ENCODE data around the gene ABCD1. TPM values are rescaled to one million over a fixed set of nuclear protein-coding genes. Genes with fewer than 3 reads are reported as not detected.

The ABCD1 gene
- total RNA-seq, 1 experiment from 2014 or later, result 9.1 TPM

DNA sequence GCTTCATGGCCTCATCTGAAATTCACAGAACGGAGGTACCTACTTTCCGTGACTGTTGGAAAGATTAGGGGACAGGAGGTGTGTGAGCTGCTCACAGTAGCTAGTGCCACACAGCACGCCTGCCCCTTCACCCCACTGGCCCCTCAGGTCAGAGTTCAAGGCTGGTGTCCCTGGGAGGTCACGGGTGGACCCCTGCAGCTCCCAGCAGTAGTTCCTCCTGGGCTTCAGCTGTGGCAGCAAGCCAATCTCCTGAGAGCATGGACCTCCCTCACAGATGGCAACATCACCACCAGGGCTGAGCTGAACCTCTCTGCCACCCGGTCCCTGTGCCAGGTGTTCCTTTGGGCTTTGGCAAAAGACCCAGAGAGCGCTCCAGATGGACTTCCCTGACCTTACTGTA, 67.7 kb downstream of the ABCD1 start:
- POLR2A ChIA-PET, result no interaction called here
- CTCF ChIA-PET, result no interaction called here
- Mint-ChIP-seq H3K4me1 (peaks cover 12% of the 10 kb centered on the region), H3K4me3 (no peak overlapping the region), H3K36me3 (peaks cover 4% of the 10 kb centered on the region; the same call in 1 of the 2 replicates), H3K9me3 (no peaks in the 10 kb centered on the region), H3K27me3 (ENCODE audit: low read depth) (no peaks in the 10 kb centered on the region), H3K27ac (no peak overlapping the region)
- DNase-seq (ENCODE audit: low spot score) (no peak), ATAC-seq (no peak)
- TF ChIP-seq, protein P1, sequence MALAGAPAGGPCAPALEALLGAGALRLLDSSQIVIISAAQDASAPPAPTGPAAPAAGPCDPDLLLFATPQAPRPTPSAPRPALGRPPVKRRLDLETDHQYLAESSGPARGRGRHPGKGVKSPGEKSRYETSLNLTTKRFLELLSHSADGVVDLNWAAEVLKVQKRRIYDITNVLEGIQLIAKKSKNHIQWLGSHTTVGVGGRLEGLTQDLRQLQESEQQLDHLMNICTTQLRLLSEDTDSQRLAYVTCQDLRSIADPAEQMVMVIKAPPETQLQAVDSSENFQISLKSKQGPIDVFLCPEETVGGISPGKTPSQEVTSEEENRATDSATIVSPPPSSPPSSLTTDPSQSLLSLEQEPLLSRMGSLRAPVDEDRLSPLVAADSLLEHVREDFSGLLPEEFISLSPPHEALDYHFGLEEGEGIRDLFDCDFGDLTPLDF (CRISPR knock-in tag; IDR thresholded peaks at IDR 0.05), result no peak
- TF ChIP-seq CREM (CRISPR knock-in tag; IDR thresholded peaks at IDR 0.05), result no peak

DNA sequence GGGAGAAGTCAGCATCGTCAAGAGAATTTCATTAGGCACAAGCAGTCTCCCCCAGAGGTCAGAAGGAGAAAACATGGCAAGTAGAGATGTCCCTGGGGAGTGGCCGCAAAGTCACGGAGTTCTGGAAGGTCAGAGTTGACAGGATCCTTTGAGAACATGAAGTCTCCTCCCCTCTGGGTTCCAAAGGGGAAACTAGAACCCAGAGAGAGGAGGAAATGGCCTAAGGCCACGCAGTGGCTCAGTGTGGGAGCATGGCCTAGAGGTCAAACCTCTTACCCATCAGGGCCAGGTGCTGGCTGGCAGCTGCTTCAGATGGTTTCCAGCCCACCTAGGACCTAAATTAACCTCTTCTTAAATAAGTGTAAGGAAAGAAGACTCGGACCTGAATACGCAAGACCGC, 68.6 kb downstream of the ABCD1 start:
- Mint-ChIP-seq H3K36me3 (peaks cover 8% of the 10 kb centered on the region), H3K27ac (0 out of 2 replicates have a peak overlapping the region, but pooled peaks have one; percentile 23)
- POLR2A ChIA-PET, result interaction anchor here (1.3 kb wide), 1 partner anchor 15 kb away, joined by 4 read pairs; no protein-coding TSS in a partner anchor

More for the DNA sequence above, 68.6 kb downstream of the ABCD1 start:
- no peak for TF ChIP-seq ZNF138 (CRISPR knock-in tag; conservative IDR thresholded peaks at IDR 0.05)
- no peak for TF ChIP-seq SMAD4 (CRISPR knock-in tag; IDR thresholded peaks at IDR 0.05)
- TF ChIP-seq MXD4 (CRISPR knock-in tag; IDR thresholded peaks at IDR 0.05; ENCODE audit: borderline replicate concordance), result no peak
- TF ChIP-seq, protein P2, sequence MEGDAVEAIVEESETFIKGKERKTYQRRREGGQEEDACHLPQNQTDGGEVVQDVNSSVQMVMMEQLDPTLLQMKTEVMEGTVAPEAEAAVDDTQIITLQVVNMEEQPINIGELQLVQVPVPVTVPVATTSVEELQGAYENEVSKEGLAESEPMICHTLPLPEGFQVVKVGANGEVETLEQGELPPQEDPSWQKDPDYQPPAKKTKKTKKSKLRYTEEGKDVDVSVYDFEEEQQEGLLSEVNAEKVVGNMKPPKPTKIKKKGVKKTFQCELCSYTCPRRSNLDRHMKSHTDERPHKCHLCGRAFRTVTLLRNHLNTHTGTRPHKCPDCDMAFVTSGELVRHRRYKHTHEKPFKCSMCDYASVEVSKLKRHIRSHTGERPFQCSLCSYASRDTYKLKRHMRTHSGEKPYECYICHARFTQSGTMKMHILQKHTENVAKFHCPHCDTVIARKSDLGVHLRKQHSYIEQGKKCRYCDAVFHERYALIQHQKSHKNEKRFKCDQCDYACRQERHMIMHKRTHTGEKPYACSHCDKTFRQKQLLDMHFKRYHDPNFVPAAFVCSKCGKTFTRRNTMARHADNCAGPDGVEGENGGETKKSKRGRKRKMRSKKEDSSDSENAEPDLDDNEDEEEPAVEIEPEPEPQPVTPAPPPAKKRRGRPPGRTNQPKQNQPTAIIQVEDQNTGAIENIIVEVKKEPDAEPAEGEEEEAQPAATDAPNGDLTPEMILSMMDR (IDR thresholded peaks at IDR 0.05), result no peak
- no peak for TF ChIP-seq RORB (CRISPR knock-in tag; IDR thresholded peaks at IDR 0.05)
- TF ChIP-seq, protein P3, sequence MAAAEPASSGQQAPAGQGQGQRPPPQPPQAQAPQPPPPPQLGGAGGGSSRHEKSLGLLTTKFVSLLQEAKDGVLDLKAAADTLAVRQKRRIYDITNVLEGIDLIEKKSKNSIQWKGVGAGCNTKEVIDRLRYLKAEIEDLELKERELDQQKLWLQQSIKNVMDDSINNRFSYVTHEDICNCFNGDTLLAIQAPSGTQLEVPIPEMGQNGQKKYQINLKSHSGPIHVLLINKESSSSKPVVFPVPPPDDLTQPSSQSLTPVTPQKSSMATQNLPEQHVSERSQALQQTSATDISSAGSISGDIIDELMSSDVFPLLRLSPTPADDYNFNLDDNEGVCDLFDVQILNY (CRISPR knock-in tag; IDR thresholded peaks at IDR 0.05), result no peak
- TF ChIP-seq SOX15 (CRISPR knock-in tag; IDR thresholded peaks at IDR 0.05), result no peak
- no peak for TF ChIP-seq GRHL2 (CRISPR knock-in tag; IDR thresholded peaks at IDR 0.05; ENCODE audit: insufficient replicate concordance, severe bottlenecking)
- no peak for TF ChIP-seq NFE2L1 (CRISPR knock-in tag; IDR thresholded peaks at IDR 0.05)
- no peak for TF ChIP-seq NFYB (CRISPR knock-in tag; conservative IDR thresholded peaks at IDR 0.05; ENCODE audit: low read depth)
- TF ChIP-seq ZNF219 (CRISPR knock-in tag; IDR thresholded peaks at IDR 0.05; ENCODE audit: borderline replicate concordance), result no peak
- TF ChIP-seq ZNF396 (CRISPR knock-in tag; IDR thresholded peaks at IDR 0.05; ENCODE audit: borderline replicate concordance), result no peak
- TF ChIP-seq NR1H2 (CRISPR knock-in tag; IDR thresholded peaks at IDR 0.05), result no peak
- TF ChIP-seq, protein P4, sequence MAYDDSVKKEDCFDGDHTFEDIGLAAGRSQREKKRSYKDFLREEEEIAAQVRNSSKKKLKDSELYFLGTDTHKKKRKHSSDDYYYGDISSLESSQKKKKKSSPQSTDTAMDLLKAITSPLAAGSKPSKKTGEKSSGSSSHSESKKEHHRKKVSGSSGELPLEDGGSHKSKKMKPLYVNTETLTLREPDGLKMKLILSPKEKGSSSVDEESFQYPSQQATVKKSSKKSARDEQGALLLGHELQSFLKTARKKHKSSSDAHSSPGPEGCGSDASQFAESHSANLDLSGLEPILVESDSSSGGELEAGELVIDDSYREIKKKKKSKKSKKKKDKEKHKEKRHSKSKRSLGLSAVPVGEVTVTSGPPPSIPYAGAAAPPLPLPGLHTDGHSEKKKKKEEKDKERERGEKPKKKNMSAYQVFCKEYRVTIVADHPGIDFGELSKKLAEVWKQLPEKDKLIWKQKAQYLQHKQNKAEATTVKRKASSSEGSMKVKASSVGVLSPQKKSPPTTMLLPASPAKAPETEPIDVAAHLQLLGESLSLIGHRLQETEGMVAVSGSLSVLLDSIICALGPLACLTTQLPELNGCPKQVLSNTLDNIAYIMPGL (CRISPR knock-in tag; IDR thresholded peaks at IDR 0.05), result no peak
- TF ChIP-seq, protein P5, sequence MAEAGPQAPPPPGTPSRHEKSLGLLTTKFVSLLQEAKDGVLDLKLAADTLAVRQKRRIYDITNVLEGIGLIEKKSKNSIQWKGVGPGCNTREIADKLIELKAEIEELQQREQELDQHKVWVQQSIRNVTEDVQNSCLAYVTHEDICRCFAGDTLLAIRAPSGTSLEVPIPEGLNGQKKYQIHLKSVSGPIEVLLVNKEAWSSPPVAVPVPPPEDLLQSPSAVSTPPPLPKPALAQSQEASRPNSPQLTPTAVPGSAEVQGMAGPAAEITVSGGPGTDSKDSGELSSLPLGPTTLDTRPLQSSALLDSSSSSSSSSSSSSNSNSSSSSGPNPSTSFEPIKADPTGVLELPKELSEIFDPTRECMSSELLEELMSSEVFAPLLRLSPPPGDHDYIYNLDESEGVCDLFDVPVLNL (CRISPR knock-in tag; IDR thresholded peaks at IDR 0.05; ENCODE audit: borderline replicate concordance, low read depth), result no peak
- TF ChIP-seq, protein P6, sequence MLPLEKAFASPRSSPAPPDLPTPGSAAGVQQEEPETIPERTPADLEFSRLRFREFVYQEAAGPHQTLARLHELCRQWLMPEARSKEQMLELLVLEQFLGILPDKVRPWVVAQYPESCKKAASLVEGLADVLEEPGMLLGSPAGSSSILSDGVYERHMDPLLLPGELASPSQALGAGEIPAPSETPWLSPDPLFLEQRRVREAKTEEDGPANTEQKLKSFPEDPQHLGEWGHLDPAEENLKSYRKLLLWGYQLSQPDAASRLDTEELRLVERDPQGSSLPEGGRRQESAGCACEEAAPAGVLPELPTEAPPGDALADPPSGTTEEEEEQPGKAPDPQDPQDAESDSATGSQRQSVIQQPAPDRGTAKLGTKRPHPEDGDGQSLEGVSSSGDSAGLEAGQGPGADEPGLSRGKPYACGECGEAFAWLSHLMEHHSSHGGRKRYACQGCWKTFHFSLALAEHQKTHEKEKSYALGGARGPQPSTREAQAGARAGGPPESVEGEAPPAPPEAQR (CRISPR knock-in tag; IDR thresholded peaks at IDR 0.05), result no peak
- TF ChIP-seq, protein P7, sequence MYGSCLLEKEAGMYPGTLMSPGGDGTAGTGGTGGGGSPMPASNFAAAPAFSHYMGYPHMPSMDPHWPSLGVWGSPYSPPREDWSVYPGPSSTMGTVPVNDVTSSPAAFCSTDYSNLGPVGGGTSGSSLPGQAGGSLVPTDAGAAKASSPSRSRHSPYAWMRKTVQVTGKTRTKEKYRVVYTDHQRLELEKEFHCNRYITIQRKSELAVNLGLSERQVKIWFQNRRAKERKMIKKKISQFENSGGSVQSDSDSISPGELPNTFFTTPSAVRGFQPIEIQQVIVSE (CRISPR knock-in tag; IDR thresholded peaks at IDR 0.05; ENCODE audit: borderline replicate concordance), result no peak
- TF ChIP-seq CREM (CRISPR knock-in tag; IDR thresholded peaks at IDR 0.05), result no peak
- TF ChIP-seq, protein P8, sequence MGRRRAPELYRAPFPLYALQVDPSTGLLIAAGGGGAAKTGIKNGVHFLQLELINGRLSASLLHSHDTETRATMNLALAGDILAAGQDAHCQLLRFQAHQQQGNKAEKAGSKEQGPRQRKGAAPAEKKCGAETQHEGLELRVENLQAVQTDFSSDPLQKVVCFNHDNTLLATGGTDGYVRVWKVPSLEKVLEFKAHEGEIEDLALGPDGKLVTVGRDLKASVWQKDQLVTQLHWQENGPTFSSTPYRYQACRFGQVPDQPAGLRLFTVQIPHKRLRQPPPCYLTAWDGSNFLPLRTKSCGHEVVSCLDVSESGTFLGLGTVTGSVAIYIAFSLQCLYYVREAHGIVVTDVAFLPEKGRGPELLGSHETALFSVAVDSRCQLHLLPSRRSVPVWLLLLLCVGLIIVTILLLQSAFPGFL (CRISPR knock-in tag; IDR thresholded peaks at IDR 0.05; ENCODE audit: borderline replicate concordance), result no peak
- Mint-ChIP-seq H3K4me3 (peak overlapping the region; percentile 90), H3K27me3 (ENCODE audit: low read depth) (no peaks in the 10 kb centered on the region), H3K9me3 (no peaks in the 10 kb centered on the region), H3K4me1 (peaks cover 12% of the 10 kb centered on the region)
- ATAC-seq (no peak), DNase-seq (ENCODE audit: low spot score) (no peak)
- CTCF ChIA-PET, result interaction anchor here (1.0 to 1.9 kb wide), 3 partner anchors 11 to 154 kb away, joined by 3 to 6 read pairs (median 4); no protein-coding TSS in a partner anchor
